HG02588 (cell line): Measurements from ENCODE around the gene MED12L.

ENCODE experiments used
- ATAC-seq: cut with Tn5 transposase; IDR thresholded peaks from one replicate; pipeline ENCODE4 v1.9.1; 2021; ENCODE audit warnings: mild to moderate bottlenecking, moderate library complexity; ENCODE audit not compliant: unreplicated experiment

MED12L gene

DNA sequence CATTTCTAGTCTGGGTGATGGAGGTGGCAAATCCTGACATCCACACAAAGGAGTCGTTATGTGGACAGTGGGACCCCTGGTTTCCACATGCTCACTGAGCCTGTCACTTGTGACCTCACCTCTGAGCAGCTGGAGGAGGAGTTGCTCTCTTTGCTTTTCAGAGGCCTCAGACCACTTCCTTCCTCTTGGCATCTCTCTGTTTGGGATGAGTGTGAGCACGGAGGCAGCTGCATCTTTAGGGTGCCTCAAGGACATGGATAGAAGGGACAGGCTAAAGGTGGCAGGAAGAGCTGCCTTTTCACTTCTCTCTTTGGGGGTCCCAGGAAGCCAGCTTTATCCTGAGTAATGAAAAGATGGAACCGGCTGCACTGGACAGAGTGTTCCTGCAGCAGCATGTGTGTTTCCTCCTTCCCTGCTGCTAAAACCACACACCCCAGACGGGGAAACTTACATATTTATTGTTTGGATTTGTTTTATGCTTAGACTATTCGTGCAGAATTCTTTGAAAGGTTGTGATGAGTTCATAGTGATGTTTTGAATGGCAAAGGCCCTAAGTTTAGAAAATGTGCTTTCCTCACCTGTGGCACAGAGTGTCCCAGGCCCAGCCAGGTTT is 85.8 kb downstream of the MED12L start:
- peak; percentile 49 for ATAC-seq

DNA sequence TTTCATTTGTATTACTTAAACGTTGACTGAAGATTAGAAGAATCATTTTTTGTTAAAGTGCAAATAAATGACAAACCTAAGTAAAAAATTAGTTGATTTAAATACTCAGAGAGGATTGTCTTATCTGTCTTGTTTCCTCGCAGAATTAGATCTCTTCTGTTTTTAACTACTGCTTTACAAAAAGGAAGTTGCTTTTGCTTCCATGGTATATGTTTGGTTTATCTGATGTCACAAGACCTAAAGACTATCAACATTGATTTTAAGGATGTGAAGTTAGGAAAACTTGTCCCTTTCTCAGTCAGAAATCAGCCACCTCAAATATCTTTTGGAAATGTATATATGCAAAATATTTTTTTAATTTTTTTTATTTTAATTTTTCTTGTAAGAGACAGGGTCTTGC is 88.9 kb downstream of the MED12L start:
- no peak for ATAC-seq

- ATAC-seq, result no peak
Measured at GRCh38 chr3:151175952-151176351, 90.5 kb downstream of the MED12L start.

DNA sequence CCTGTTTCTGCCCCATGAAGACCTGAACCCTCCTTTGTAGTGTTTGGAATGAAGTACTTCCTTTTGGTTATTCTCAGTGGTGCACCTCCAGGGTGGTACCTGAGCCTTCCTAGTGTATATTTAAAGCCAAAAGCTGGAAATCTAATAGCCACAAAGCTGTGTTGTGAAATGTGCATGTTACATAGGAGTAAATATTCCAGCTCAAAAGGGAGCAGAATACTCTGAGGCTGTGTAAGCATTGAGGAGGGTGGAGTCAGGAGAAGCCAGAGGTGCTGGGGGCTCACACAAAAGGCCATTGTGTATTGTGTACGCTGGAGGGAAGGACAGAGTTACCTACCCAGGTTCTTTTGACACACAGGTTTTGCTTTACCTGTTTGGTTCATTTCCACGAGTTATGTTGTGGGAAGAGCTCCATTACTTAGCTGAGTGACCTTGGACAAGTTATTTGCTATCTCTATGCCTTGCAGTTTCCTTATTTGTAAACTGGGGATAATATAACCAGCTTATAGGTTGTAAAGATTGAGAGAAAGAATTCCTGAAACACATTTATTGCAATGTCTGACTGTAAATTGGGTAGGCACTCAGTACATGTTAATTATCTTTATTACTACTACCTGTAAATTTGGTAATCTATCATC is 92.9 kb downstream of the MED12L start:
- no peak for ATAC-seq

GRCh38 chr3:151182349-151183079 is 97.0 kb downstream of the MED12L start:
- ATAC-seq, result no peak

DNA sequence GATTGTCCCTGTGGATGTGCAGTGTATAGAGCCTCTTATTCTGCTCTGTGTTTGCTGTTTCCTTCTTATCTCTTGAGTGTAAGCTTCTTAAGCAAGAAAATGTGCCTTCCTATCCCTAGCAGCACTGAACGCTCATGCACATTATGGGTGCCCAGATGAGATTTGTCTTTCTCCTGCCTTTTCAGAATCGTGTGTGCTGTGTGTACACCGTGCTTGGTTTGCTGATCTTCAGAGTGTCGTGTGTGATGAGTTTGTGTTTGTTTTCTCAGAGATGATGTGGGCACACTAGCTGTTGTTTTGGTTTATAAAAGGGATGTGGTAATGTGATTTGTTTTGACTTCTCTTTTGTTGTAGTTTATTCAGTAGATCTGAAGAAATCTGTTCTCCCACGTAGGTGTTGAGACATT is 97.8 kb downstream of the MED12L start:
- ATAC-seq, result no peak

DNA sequence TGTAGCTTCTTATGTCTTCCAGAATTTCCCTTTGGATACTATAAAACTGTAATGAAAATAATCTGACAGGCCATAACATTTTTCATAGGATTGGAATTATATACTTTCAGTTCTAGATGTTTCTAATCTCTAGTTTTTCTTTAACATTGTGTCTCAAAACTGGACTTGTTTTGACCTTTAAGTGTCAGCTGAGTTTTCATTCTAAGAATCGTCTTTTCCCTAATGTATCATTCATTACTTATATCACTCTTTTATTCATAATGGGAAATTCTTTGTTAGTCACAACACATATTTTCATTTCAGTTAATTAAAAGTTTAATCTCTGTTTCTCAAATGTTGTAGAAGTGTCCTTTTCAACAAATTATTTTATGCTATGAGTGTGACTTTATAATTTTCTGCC is 105.6 kb downstream of the MED12L start:
- no peak for ATAC-seq

GRCh38 chr3:151192545-151192944 is 107.1 kb downstream of the MED12L start:
- ATAC-seq, result no peak

DNA sequence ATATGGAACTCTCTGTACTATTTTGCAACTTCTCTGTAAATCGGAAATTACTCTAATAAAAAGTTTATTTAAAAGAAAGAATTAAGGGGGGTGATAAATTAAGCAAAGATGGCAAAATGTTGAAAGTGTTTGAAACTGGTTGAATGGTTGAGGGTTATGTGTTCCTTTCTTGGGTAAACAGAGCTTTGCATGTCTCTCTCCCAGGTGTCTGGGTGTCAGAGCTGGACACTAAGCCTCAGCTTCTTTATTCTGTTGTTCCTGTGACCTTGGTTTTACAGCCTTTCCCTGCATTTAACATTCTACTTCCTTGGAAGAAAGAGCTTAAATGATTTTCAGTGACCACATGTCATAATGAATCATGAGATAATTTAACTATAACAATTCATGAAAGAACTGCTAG is 110.4 kb downstream of the MED12L start:
- ATAC-seq, result no peak

- no peak for ATAC-seq
Measured at GRCh38 chr3:151196434-151196833, 111.0 kb downstream of the MED12L start.

- ATAC-seq, result no peak
Measured at GRCh38 chr3:151197228-151197627, 111.8 kb downstream of the MED12L start.

- ATAC-seq, result no peak
Measured at GRCh38 chr3:151197981-151198767, 112.7 kb downstream of the MED12L start.

DNA sequence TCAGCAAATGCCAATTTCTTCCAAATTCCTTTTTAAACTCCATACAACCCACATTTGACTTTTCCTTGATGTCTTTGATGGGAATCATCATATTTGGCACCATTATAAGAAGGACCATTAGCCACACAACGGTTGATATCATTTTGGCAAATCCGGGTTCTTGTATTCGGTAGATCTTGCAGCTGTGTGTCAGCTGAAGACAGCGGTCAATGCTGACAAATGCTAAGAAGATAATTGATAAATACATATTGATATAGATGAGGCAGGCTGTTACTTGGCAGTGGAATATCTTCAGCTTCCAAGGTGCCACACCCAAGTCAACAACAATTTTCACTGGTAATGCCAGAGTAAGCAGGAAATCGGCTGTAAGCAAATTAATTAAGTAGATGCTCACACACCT is 113.4 kb downstream of the MED12L start:
- ATAC-seq, result no peak

GRCh38 chr3:151199554-151200438 is 114.3 kb downstream of the MED12L start:
- ATAC-seq, result no peak

GRCh38 chr3:151200586-151200985 is 115.1 kb downstream of the MED12L start:
- ATAC-seq, result no peak

- ATAC-seq, result no peak
Measured at GRCh38 chr3:151201051-151201730, 115.7 kb downstream of the MED12L start.

DNA sequence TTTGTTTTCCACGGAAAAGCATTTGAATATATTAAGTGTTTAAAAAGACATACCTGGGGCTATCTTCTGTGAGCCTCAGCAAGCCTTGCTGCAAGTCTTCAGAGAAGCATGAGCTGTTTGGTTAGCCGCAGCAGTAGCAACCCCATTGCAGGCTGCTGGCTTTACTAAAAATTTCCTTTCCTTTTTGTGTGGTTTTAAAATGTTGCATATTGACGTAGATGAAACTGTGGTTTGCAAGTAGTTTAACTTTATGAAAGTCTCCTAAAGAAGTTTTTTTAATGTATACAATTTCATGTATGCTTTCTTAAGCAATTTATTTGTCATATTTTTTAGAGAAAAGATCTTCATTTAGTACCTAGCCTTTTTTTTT is 117.6 kb downstream of the MED12L start, which contains the start of gene GPR171:
Gene GPR171 (minus strand): TSS at position 166 of the 370 bp plus-strand sequence. CDS start 3,830 bp downstream, outside the sequence.
- peak; percentile 92 for ATAC-seq

DNA sequence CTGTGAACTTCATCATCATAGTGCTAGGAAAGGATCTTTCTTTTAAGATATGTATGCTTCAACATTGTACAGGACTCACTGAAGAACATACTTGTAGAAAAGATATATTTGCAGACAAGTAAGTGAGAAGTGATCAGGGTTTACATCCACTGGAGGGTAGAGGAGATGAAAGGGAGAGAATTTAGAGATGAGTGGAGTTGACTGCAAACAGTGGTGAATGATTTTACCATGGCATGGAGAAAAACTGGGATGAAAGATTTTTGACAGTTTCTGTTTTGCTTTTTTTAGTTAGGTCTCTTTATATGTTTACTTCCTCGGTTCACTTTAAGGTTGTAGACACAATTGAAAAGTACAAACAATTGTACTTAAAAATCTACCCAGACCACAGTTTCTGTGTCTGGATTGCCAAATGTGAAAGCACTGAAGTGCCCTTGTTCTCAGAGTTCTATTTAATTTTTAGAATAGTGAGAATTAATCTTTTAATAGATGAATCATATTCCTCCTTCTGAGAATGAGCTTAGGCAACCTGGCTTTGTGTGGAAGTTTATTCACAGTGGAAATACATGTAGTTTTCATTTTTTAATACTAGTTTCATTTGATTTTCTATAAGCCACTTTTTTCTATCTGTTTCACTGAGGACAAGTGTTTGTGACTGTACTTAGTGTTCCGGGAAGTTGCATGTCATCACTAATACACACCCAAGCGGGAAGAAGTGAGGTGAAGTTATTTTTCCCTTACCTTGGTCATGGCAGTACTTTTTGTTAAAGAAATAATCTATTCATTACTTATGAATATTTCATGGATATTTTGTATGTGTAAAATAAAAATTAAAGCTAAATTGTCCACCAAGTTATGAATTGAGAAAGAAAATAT is 119.3 kb downstream of the MED12L start:
- no peak for ATAC-seq

GRCh38 chr3:151205482-151205881 is 120.0 kb downstream of the MED12L start:
- no peak for ATAC-seq
